ENCODE results near the gene ADAM22.

GRCh38 chr7:88147949-88148348 lies 213.9 kb downstream of the ADAM22 start:
- TF ChIP-seq CTCF (IDR thresholded peaks at IDR 0.05) (no peak), POLR2A (IDR thresholded peaks at IDR 0.05) (no peak)

Measured in right lobe of liver (tissue), 4 donors.